K562 (cell line): ENCODE measurements around the gene MYOM1. TPM values are rescaled to one million over a fixed set of nuclear protein-coding genes. Genes with fewer than 3 reads are reported as not detected.

Source experiments
- ATAC-seq: fragments of 200-7000 bp; cut with Tn5 transposase; 3 replicates; pipeline ENCODE4 v1.9.1; 2020; ENCODE audit warnings: moderate library complexity
- BruUV-seq: library from RNA; stranded (reverse); fragments of 400-500 nt; replicated peaks from 2 replicates; lab custom pipeline; 2021; lab: Mats Ljungman, UMichigan
- CTCF ChIA-PET: fragments of 300-600 bp; formaldehyde crosslinking; extraction: SDS; loops from one replicate; lab custom pipeline; 2021; ENCODE audit warnings: low intra/inter-chr PET ratio; lab: Yijun Ruan, JAX
- POLR2A ChIA-PET: fragments of 300-600, 350-650 bp; sonication (Branson Sonifier 250); formaldehyde crosslinking; extraction: SDS; loops from one replicate; lab custom pipeline; 2021; ENCODE audit warnings: antibody characterized with exemption, inconsistent platforms; lab: Yijun Ruan, JAX
- DNase-seq, 4 experiments: peaks; one replicate each; pipeline versions ENCODE4 v3.0.0 to v3.0.0-alpha.2; 2011 to 2018; ENCODE audit warnings: low spot score in 3 of 4, mixed read lengths in 3 of 4; ENCODE audit errors: extremely low read depth in 1 of 4
- FAIRE-seq: peaks from 2 replicates; lab custom pipeline; 2011; peaks lifted over from hg19 to GRCh38; lab: Jason Lieb, UNC
- H2AFZ ChIP-seq: 2 replicates; pipeline ENCODE4 v1.6.0; 2011; ENCODE audit warnings: low read depth, low read length, control low read depth, inconsistent platforms
- H3K27ac ChIP-seq: fragments of 200-600 bp; 3 replicates; pipeline ENCODE4 v1.8.0; 2011; ENCODE audit warnings: low read depth, mild to moderate bottlenecking, control low read depth, inconsistent platforms, low read length, moderate library complexity, mixed read lengths; ENCODE audit errors: extremely low read depth
- H3K27me3 ChIP-seq, 2 experiments: fragments of 300-600 bp in 1 of 2; 2 replicates in 1 of 2; 3 replicates in 1 of 2; pipeline versions ENCODE4 v1.6.0 to v1.8.0; 2011; ENCODE audit warnings: inconsistent platforms in 2 of 2, low read length in 2 of 2, mild to moderate bottlenecking in 1 of 2, mixed read lengths in 1 of 2, moderate library complexity in 1 of 2; ENCODE audit not compliant: control insufficient read depth in 2 of 2, insufficient read depth in 2 of 2
- H3K36me3 ChIP-seq: fragments of 300-600 bp; 3 replicates; pipeline ENCODE4 v1.8.0; 2011; ENCODE audit warnings: mild to moderate bottlenecking, low read length, inconsistent platforms; ENCODE audit not compliant: control insufficient read depth, insufficient read depth
- H3K4me1 ChIP-seq, 2 experiments: fragments of 200-600 bp in 1 of 2; replicated peaks in 1 of 2; 2 replicates in 1 of 2; 3 replicates in 1 of 2; pipeline versions ENCODE4 v1.5.1 to v1.8.0; 2011; ENCODE audit warnings: inconsistent platforms in 2 of 2, low read length in 2 of 2, mild to moderate bottlenecking in 1 of 2, mixed read lengths in 1 of 2, moderate library complexity in 1 of 2; ENCODE audit not compliant: control insufficient read depth in 2 of 2, insufficient read depth in 2 of 2
- H3K4me2 ChIP-seq: 2 replicates; pipeline ENCODE4 v1.6.1; 2011; ENCODE audit warnings: low read length, control low read depth, inconsistent platforms, mixed read lengths; ENCODE audit not compliant: insufficient read depth
- H3K4me3 ChIP-seq: fragments of 200-600 bp; sonication (generic), shearing (Covaris generic); 2 replicates; pipeline ENCODE4 v1.5.1; 2016; ENCODE audit warnings: control low read depth, inconsistent platforms
- H3K79me2 ChIP-seq: fragments of 200-600 bp; 3 replicates; pipeline ENCODE4 v1.8.0; 2011; ENCODE audit warnings: low read length, inconsistent platforms; ENCODE audit not compliant: control insufficient read depth, insufficient read depth
- H3K9ac ChIP-seq, 2 experiments: 2 replicates each; pipeline versions ENCODE4 v1.6.0 to v1.6.1; 2011; ENCODE audit warnings: low read depth in 2 of 2, low read length in 2 of 2, control low read depth in 1 of 2, inconsistent platforms in 1 of 2, mild to moderate bottlenecking in 1 of 2, mixed read lengths in 1 of 2; ENCODE audit not compliant: insufficient read depth in 1 of 2
- H3K9me1 ChIP-seq: one replicate; pipeline ENCODE4 v1.6.0; 2011; ENCODE audit warnings: inconsistent platforms, mild to moderate bottlenecking, low read length, moderate library complexity; ENCODE audit not compliant: control insufficient read depth, insufficient read depth
- H3K9me3 ChIP-seq: replicated peaks from 2 replicates; pipeline ENCODE4 v1.5.1; 2011; ENCODE audit warnings: low read depth, low read length, inconsistent platforms; ENCODE audit not compliant: control insufficient read depth, insufficient read depth
- H4K20me1 ChIP-seq: replicated peaks from 2 replicates; pipeline ENCODE4 v1.6.1; 2011; ENCODE audit warnings: low read length, inconsistent platforms, mixed read lengths; ENCODE audit not compliant: control insufficient read depth, insufficient read depth
- ARID1B ChIP-seq: fragments of 450-650 bp; IDR thresholded peaks from 2 replicates; pipeline ENCODE4 v1.6.1; 2016; ENCODE audit warnings: antibody characterized with exemption, mild to moderate bottlenecking, inconsistent platforms
- CCNT2 ChIP-seq: IDR thresholded peaks from 2 replicates; pipeline ENCODE4 v1.6.1; 2011; ENCODE audit warnings: borderline replicate concordance, low read depth, mild to moderate bottlenecking, moderate library complexity, mixed read lengths, low read length; ENCODE audit not compliant: insufficient read length; ENCODE audit errors: extremely low read depth
- CEBPG ChIP-seq, 3 experiments: fragments of 200-800 bp in 1 of 3; sonication (Bioruptor generic) in 1 of 3; sonication (generic) in 1 of 3; formaldehyde crosslinking in 1 of 3; IDR thresholded peaks in 2 of 3; conservative IDR thresholded peaks in 1 of 3; 2 replicates each; pipeline versions ENCODE4 v1.6.1 to v1.8.0; 2016 to 2022; ENCODE audit warnings: missing compliant biosample characterization in 2 of 3, missing genetic modification characterization in 2 of 3, mild to moderate bottlenecking in 1 of 3, missing genetic modification reagents in 1 of 3
- FOXA3 ChIP-seq, 2 experiments: fragments of 450-650 bp in 1 of 2; sonication (generic) in 1 of 2; formaldehyde crosslinking; IDR thresholded peaks in 1 of 2; conservative IDR thresholded peaks in 1 of 2; 2 replicates each; pipeline versions ENCODE4 v1.4.0 to v1.8.0; 2020 to 2022; ENCODE audit warnings: mild to moderate bottlenecking in 2 of 2, missing genetic modification reagents in 1 of 2
- HNRNPH1 ChIP-seq: fragments of 200-400 bp; formaldehyde crosslinking; optimal IDR thresholded peaks from 2 replicates; pipeline ENCODE3; 2017; ENCODE audit warnings: low read depth, mild to moderate bottlenecking, low read length, moderate library complexity
- KDM5B ChIP-seq: fragments of 200-600 bp; sonication (generic); IDR thresholded peaks from 2 replicates; pipeline ENCODE4 v1.6.1; 2012; ENCODE audit warnings: low read depth, mild to moderate bottlenecking, moderate library complexity, low read length, control low read depth, inconsistent platforms; ENCODE audit not compliant: insufficient replicate concordance
- MEF2D ChIP-seq: conservative IDR thresholded peaks from 2 replicates; pipeline ENCODE4 v1.6.1; 2016; ENCODE audit warnings: low read depth, missing genetic modification characterization, missing compliant biosample characterization
- NCOA2 ChIP-seq, 2 experiments: fragments of 450-650 bp; IDR thresholded peaks; 2 replicates each; pipeline ENCODE4 v1.6.1; 2018; ENCODE audit warnings: mild to moderate bottlenecking in 2 of 2, moderate library complexity in 1 of 2; ENCODE audit not compliant: partially characterized antibody in 2 of 2
- NCOR1 ChIP-seq: fragments of 450-650 bp; IDR thresholded peaks from 2 replicates; pipeline ENCODE4 v1.6.1; 2016; ENCODE audit warnings: mild to moderate bottlenecking, moderate library complexity
- NEUROD1 ChIP-seq: fragments of 150-350 bp; IDR thresholded peaks from 2 replicates; pipeline ENCODE4 v1.6.1; 2014; ENCODE audit warnings: borderline replicate concordance, low read length, low read depth; ENCODE audit not compliant: partially characterized antibody
- POLR3A ChIP-seq: IDR thresholded peaks from 2 replicates; pipeline ENCODE4 v1.6.1; 2011; ENCODE audit warnings: borderline replicate concordance, mild to moderate bottlenecking, moderate library complexity; ENCODE audit not compliant: insufficient read length, insufficient read depth; ENCODE audit errors: extremely low read depth
- TAF7 ChIP-seq: fragments of 450-650 bp; IDR thresholded peaks from 2 replicates; pipeline ENCODE4 v1.6.1; 2016; ENCODE audit warnings: missing genetic modification characterization, missing compliant biosample characterization
- ZC3H11A ChIP-seq: IDR thresholded peaks from 2 replicates; pipeline ENCODE4 v1.6.1; 2012; ENCODE audit warnings: low read depth, low read length, improper control_type of control experiment
- ZNF75A ChIP-seq: fragments of 450-650 bp; formaldehyde crosslinking; IDR thresholded peaks from 2 replicates; pipeline ENCODE4 v1.4.0; 2020; ENCODE audit warnings: mild to moderate bottlenecking
- WGBS: fragments of 100-300 bp; shearing (Covaris generic); methylation state at CpG from one replicate; pipeline ENCODE4 v1.1.6; 2016; ENCODE audit warnings: low coverage, mixed read lengths; ENCODE audit not compliant: insufficient coverage; ENCODE audit errors: missing lambda C conversion rate; 5-methylcytosine and 5-hydroxymethylcytosine counted together
- in situ Hi-C: fragments of 300-500 bp; cut with MboI; formaldehyde crosslinking; loops from 4 replicates; pipeline ENCODE4 v1.15.0; 2018; ENCODE audit warnings: inconsistent platforms, mixed read lengths
- intact Hi-C: fragments of 100-400 bp; cut with micrococcal nuclease; formaldehyde crosslinking; loops from 2 replicates; pipeline ENCODE4 v1.14.2; 2022
- polyA plus RNA-seq, 8 experiments: library from polyadenylated mRNA; depleted of rRNA in 4 of 8; stranded (reverse) in 5 of 8; unstranded in 3 of 8; fragments of >200 nt; fragmentation: Nextera tagmentation in 2 of 8; fragmentation: Illumina TruSeq in 1 of 8; extraction: Ambion mirVana in 2 of 8; extraction: Trizol in 1 of 8; gene quantifications; 2 replicates each; pipeline versions ENCODE4 v1.2.1 to v1.2.3, GENCODE V29; 2011 to 2014; ENCODE audit warnings: inconsistent platforms in 1 of 8, missing spikeins in 1 of 8
- total RNA-seq, 7 experiments: library from RNA; depleted of rRNA in 6 of 7; stranded (reverse); fragments of >200 nt in 6 of 7; fragmentation: Illumina TruSeq in 2 of 7; extraction: Trizol in 2 of 7; gene quantifications; 2 replicates each; pipeline versions ENCODE4 v1.2.1 to v1.2.3, GENCODE V29; 2011 to 2021; ENCODE audit warnings: low replicate concordance in 1 of 7
- TF ChIP-seq, protein P1 (sequence below): fragments of 450-650 bp; formaldehyde crosslinking; IDR thresholded peaks from 2 replicates; pipeline ENCODE4 v1.4.0; 2020; ENCODE audit warnings: mild to moderate bottlenecking, moderate library complexity

The MYOM1 gene
- total and polyA plus RNA-seq, 9 of the 15 experiments (the other 6 are each of a cell fraction or from before 2014, with no cell fraction given), result 0.01 to 0.62 (median 0.25) TPM

DNA sequence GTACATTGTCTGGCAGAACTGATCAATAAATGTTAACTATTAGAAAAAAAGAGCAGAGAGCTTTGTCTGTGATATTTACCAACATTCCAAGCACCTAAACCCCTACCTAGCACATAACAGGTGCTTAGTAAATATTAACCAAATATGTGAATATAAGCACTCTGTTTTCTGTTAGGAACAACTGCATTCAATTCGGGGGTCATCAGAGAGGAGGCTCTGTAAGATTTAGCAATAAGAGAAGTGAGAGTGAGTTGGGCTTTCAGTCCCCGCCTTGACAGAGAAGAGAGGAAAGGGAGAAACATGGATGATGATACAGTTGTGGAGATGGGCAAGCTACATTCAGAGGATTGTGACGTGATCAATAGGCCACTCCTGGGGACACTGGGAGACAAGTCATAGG is 47.7 kb downstream of the MYOM1 start:
- H3K4me2 ChIP-seq, result no peak overlapping the region
- FAIRE-seq (no peak), ATAC-seq (no peak), DNase-seq (no peak)
- H3K27me3 ChIP-seq, result no peaks in the 10 kb centered on the region
- no peaks in the 10 kb centered on the region for H3K79me2 ChIP-seq
- WGBS, result 38% methylated on average over 3 of the region's 3 CpGs
- peaks cover 3 to 4% of the 10 kb centered on the region in 2 experiments; a peak in 3 of 5 replicates for H3K4me1 ChIP-seq
- in situ Hi-C loops, result no loop called here
- H2AFZ ChIP-seq, result no peak overlapping the region
- H3K9me1 ChIP-seq, result no peaks in the 10 kb centered on the region
- H3K36me3 ChIP-seq, result no peaks in the 10 kb centered on the region
- no peaks in the 10 kb centered on the region for H3K9me3 ChIP-seq
- no peak overlapping the region for H3K9ac ChIP-seq
- intact Hi-C loops, result loop anchor here (5.0 kb wide), 1 partner anchor 75 kb away; the partner anchor contains the start of gene MYL12A
- no peak overlapping the region for H3K27ac ChIP-seq
- no peak overlapping the region for H3K4me3 ChIP-seq
- no TSS peak for BruUV-seq
- CTCF ChIA-PET, result no interaction called here
- POLR2A ChIA-PET, result interaction anchor here (1.7 kb wide), 2 partner anchors 8 to 15 kb away, joined by 4 to 5 read pairs; no protein-coding TSS in a partner anchor
- no peak for TF ChIP-seq POLR3A
- TF ChIP-seq, protein P1, sequence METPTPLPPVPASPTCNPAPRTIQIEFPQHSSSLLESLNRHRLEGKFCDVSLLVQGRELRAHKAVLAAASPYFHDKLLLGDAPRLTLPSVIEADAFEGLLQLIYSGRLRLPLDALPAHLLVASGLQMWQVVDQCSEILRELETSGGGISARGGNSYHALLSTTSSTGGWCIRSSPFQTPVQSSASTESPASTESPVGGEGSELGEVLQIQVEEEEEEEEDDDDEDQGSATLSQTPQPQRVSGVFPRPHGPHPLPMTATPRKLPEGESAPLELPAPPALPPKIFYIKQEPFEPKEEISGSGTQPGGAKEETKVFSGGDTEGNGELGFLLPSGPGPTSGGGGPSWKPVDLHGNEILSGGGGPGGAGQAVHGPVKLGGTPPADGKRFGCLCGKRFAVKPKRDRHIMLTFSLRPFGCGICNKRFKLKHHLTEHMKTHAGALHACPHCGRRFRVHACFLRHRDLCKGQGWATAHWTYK, result no peak
- no peak for TF ChIP-seq ZNF75A
- TF ChIP-seq ARID1B, result no peak
- no peak for TF ChIP-seq TAF7 (tag)
- no peak for TF ChIP-seq CCNT2
- no peak for TF ChIP-seq ZC3H11A
- TF ChIP-seq NCOR1, result no peak
- no peak for TF ChIP-seq NCOA2 (IDR thresholded peaks at IDR 0.05; ENCODE audit: partially characterized antibody in 2 of 2)
- TF ChIP-seq NEUROD1, result no peak
- TF ChIP-seq CEBPG (CRISPR knock-in tag; IDR thresholded peaks at IDR 0.05), result no peak
- TF ChIP-seq CEBPG (tag; conservative IDR thresholded peaks at IDR 0.05 in 1 of 2, IDR thresholded peaks at IDR 0.05 in 1 of 2), result no peak
- no peak for TF ChIP-seq MEF2D (tag)
- no peak for TF ChIP-seq KDM5B
- no peak for TF ChIP-seq HNRNPH1
- no peak for TF ChIP-seq FOXA3 (CRISPR knock-in tag; conservative IDR thresholded peaks at IDR 0.05 in 1 of 2, IDR thresholded peaks at IDR 0.05 in 1 of 2)
- TF ChIP-seq, all 486 proteins: peak for 0
- H4K20me1 ChIP-seq, result no peaks in the 10 kb centered on the region
